Measurements from ENCODE around the gene CHRNA4. TPM values are rescaled to one million over a fixed set of nuclear protein-coding genes. Genes with fewer than 3 reads are reported as not detected.

The CHRNA4 gene
- total RNA-seq, 4 donors from 2014 or later, result 0.20 TPM; not detected in 3

GRCh38 chr20:63404129-63405085, 43.3 kb upstream of the CHRNA4 start:
- TF ChIP-seq POLR2AphosphoS5 (IDR thresholded peaks at IDR 0.05), result no peak
- no peak for TF ChIP-seq EP300 (IDR thresholded peaks at IDR 0.05; ENCODE audit: low read depth)
- no peak for TF ChIP-seq POLR2A (IDR thresholded peaks at IDR 0.05)
- TF ChIP-seq CTCF (IDR thresholded peaks at IDR 0.05), result no peak
- intact Hi-C loops (cut with DNase I; ENCODE audit: low total_unique reads) (no loop called here), in situ Hi-C loops (cut with MboI; ENCODE audit: low pct_ligation_motif_present in 1 of 4, low pct_unique_long_range_greater_than_20kb in 1 of 4, low sequenced_read_pairs in 3 of 4) (no loop called here)
- H3K27ac ChIP-seq, result no peak overlapping the region
- H3K36me3 ChIP-seq, result no peaks in the 10 kb centered on the region
- no peak for DNase-seq
- H3K4me1 ChIP-seq, result no peaks in the 10 kb centered on the region
- H3K27me3 ChIP-seq, result no peaks in the 10 kb centered on the region
- H3K4me3 ChIP-seq, result no peak overlapping the region
- no peaks in the 10 kb centered on the region for H3K9me3 ChIP-seq
- 76% methylated on average over 32 of the region's 34 CpGs; no CpG with 5 or more reads in 1 of the 2 donors for WGBS, 2 donors (ENCODE audit: low coverage in 1 of 2)

- Histone ChIP-seq H3K9me3 (no peaks in the 10 kb centered on the region), H3K4me3 (no peak overlapping the region), H3K36me3 (no peaks in the 10 kb centered on the region), H3K4me1 (no peaks in the 10 kb centered on the region), H3K27ac (no peak overlapping the region), H3K27me3 (no peaks in the 10 kb centered on the region)
- intact Hi-C loops (cut with DNase I; ENCODE audit: low total_unique reads), result no loop called here
- in situ Hi-C loops (cut with MboI; ENCODE audit: low pct_ligation_motif_present in 1 of 4, low pct_unique_long_range_greater_than_20kb in 1 of 4, low sequenced_read_pairs in 3 of 4), result no loop called here
- WGBS, 2 donors (ENCODE audit: low coverage in 1 of 2), result 75 to 76% methylated on average over 9 to 19 of the region's 19 CpGs
- no peak for DNase-seq
- TF ChIP-seq CTCF (IDR thresholded peaks at IDR 0.05), result no peak
- TF ChIP-seq POLR2A (IDR thresholded peaks at IDR 0.05), result no peak
- no peak for TF ChIP-seq POLR2AphosphoS5 (IDR thresholded peaks at IDR 0.05)
- no peak for TF ChIP-seq EP300 (IDR thresholded peaks at IDR 0.05; ENCODE audit: low read depth)
Observed at GRCh38 chr20:63403403-63404105, 42.4 kb upstream of the CHRNA4 start.

GRCh38 chr20:63402860-63403220, 41.7 kb upstream of the CHRNA4 start:
- Histone ChIP-seq H3K9me3 (no peaks in the 10 kb centered on the region), H3K27ac (no peak overlapping the region), H3K4me1 (no peaks in the 10 kb centered on the region), H3K27me3 (no peaks in the 10 kb centered on the region), H3K36me3 (no peaks in the 10 kb centered on the region), H3K4me3 (no peak overlapping the region)
- no peak for DNase-seq
- WGBS, 2 donors (ENCODE audit: low coverage in 1 of 2), result 19% methylated on average over 7 of the region's 9 CpGs; no CpG with 5 or more reads in 1 of the 2 donors
- intact Hi-C loops (cut with DNase I; ENCODE audit: low total_unique reads) (no loop called here), in situ Hi-C loops (cut with MboI; ENCODE audit: low pct_ligation_motif_present in 1 of 4, low pct_unique_long_range_greater_than_20kb in 1 of 4, low sequenced_read_pairs in 3 of 4) (no loop called here)
- no peak for TF ChIP-seq POLR2A (IDR thresholded peaks at IDR 0.05)
- no peak for TF ChIP-seq CTCF (IDR thresholded peaks at IDR 0.05)
- TF ChIP-seq EP300 (IDR thresholded peaks at IDR 0.05; ENCODE audit: low read depth), result no peak
- TF ChIP-seq POLR2AphosphoS5 (IDR thresholded peaks at IDR 0.05), result no peak

- Histone ChIP-seq H3K4me3 (no peak overlapping the region), H3K4me1 (no peaks in the 10 kb centered on the region), H3K36me3 (no peaks in the 10 kb centered on the region), H3K27ac (no peak overlapping the region), H3K9me3 (no peaks in the 10 kb centered on the region), H3K27me3 (no peaks in the 10 kb centered on the region)
- intact Hi-C loops (cut with DNase I; ENCODE audit: low total_unique reads) (no loop called here), in situ Hi-C loops (cut with MboI; ENCODE audit: low pct_ligation_motif_present in 1 of 4, low pct_unique_long_range_greater_than_20kb in 1 of 4, low sequenced_read_pairs in 3 of 4) (no loop called here)
- DNase-seq, result no peak
- TF ChIP-seq POLR2A (IDR thresholded peaks at IDR 0.05) (no peak), EP300 (IDR thresholded peaks at IDR 0.05; ENCODE audit: low read depth) (no peak), CTCF (IDR thresholded peaks at IDR 0.05) (no peak), POLR2AphosphoS5 (IDR thresholded peaks at IDR 0.05) (no peak)
- WGBS, 2 donors (ENCODE audit: low coverage in 1 of 2), result 47% methylated on average over 21 of the region's 24 CpGs; no CpG with 5 or more reads in 1 of the 2 donors
Observed at GRCh38 chr20:63402181-63402859, 41.2 kb upstream of the CHRNA4 start.
